GM12878 (cell line): ENCODE measurements around the gene GNRHR. TPM values are rescaled to one million over a fixed set of nuclear protein-coding genes. Genes with fewer than 3 reads are reported as not detected.

Experiments
- BHLHE40 ChIP-seq, 2 experiments: fragments of 450-650 bp in 1 of 2; IDR thresholded peaks; 2 replicates each; pipeline ENCODE4 v1.6.1; 2011 to 2017; ENCODE audit warnings: low read depth in 2 of 2, borderline replicate concordance in 1 of 2, improper control_type of control experiment in 1 of 2, low read length in 1 of 2, mild to moderate bottlenecking in 1 of 2
- BRCA1 ChIP-seq: IDR thresholded peaks from 2 replicates; pipeline ENCODE4 v1.6.1; 2011; ENCODE audit warnings: low read depth, low read length, improper control_type of control experiment
- CEBPB ChIP-seq, 2 experiments: fragments of 150-350 bp in 1 of 2; IDR thresholded peaks; 2 replicates each; pipeline ENCODE4 v1.6.1; 2012 to 2014; ENCODE audit warnings: low read depth in 2 of 2, low read length in 2 of 2, borderline replicate concordance in 1 of 2, inconsistent platforms in 1 of 2
- MEF2B ChIP-seq: fragments of 450-650 bp; IDR thresholded peaks from 2 replicates; pipeline ENCODE4 v1.6.1; 2018; ENCODE audit warnings: mild to moderate bottlenecking, moderate library complexity; ENCODE audit not compliant: partially characterized antibody, poor library complexity, severe bottlenecking
- MYC ChIP-seq: IDR thresholded peaks from 2 replicates; pipeline ENCODE4 v1.6.1; 2011; ENCODE audit warnings: mild to moderate bottlenecking, low read length, moderate library complexity, inconsistent platforms; ENCODE audit not compliant: insufficient read depth, insufficient replicate concordance, insufficient read length, severe bottlenecking
- NBN ChIP-seq: fragments of 450-650 bp; IDR thresholded peaks from 2 replicates; pipeline ENCODE4 v1.6.1; 2016
- PML ChIP-seq: IDR thresholded peaks from 2 replicates; pipeline ENCODE4 v1.6.1; 2012; ENCODE audit warnings: low read length, inconsistent platforms
- POLR2AphosphoS2 ChIP-seq: IDR thresholded peaks from 2 replicates; pipeline ENCODE4 v1.6.1; 2011; ENCODE audit warnings: low read depth, mild to moderate bottlenecking, low read length, improper control_type of control experiment, moderate library complexity
- SIX5 ChIP-seq: IDR thresholded peaks from 2 replicates; pipeline ENCODE4 v1.6.1; 2011; ENCODE audit warnings: mild to moderate bottlenecking, low read depth, low read length, moderate library complexity; ENCODE audit not compliant: severe bottlenecking
- SMAD1 ChIP-seq: fragments of 450-650 bp; IDR thresholded peaks from 2 replicates; pipeline ENCODE4 v1.6.1; 2018; ENCODE audit warnings: mild to moderate bottlenecking, low read depth; ENCODE audit not compliant: partially characterized antibody
- SP1 ChIP-seq: IDR thresholded peaks from one replicate; pipeline ENCODE4 v1.6.1; 2011; ENCODE audit warnings: low read depth, low read length
- SPI1 ChIP-seq: IDR thresholded peaks from 2 replicates; pipeline ENCODE4 v1.6.1; 2011; ENCODE audit warnings: low read depth, mild to moderate bottlenecking, low read length, moderate library complexity, borderline replicate concordance; ENCODE audit not compliant: insufficient read depth
- polyA plus RNA-seq, 11 experiments: library from polyadenylated mRNA; depleted of rRNA in 4 of 11; unstranded in 6 of 11; stranded (reverse) in 5 of 11; fragments of >200 nt; fragmentation: Nextera tagmentation in 4 of 11; fragmentation: Illumina TruSeq in 1 of 11; extraction: Ambion mirVana in 4 of 11; extraction: Trizol in 1 of 11; gene quantifications; 1 replicate in 1 of 11; 2 replicates in 10 of 11; pipeline versions ENCODE4 v1.2.1 to v1.2.3, GENCODE V29; 2011 to 2016; ENCODE audit warnings: inconsistent platforms in 2 of 11, missing spikeins in 2 of 11, low read depth in 1 of 11
- total RNA-seq, 4 experiments: library from RNA; depleted of rRNA in 3 of 4; stranded (reverse); fragments of >200 nt in 3 of 4; fragmentation: Illumina TruSeq in 1 of 4; extraction: Trizol in 1 of 4; gene quantifications; 2 replicates each; pipeline versions ENCODE4 v1.2.1 to v1.2.3, GENCODE V29; 2013 to 2021
- TF ChIP-seq, protein P1 (sequence below): fragments of 450-650 bp; IDR thresholded peaks from 2 replicates; pipeline ENCODE4 v1.6.1; 2016; ENCODE audit warnings: mild to moderate bottlenecking
- TF ChIP-seq, protein P2 (sequence below): fragments of 450-650 bp; IDR thresholded peaks from 2 replicates; pipeline ENCODE4 v1.6.1; 2017; ENCODE audit warnings: mild to moderate bottlenecking, moderate library complexity
- TF ChIP-seq, protein P3 (sequence below): IDR thresholded peaks from 2 replicates; pipeline ENCODE4 v1.6.1; 2012; ENCODE audit warnings: low read length, inconsistent platforms
- TF ChIP-seq, protein P4 (sequence below): fragments of 150-350 bp; IDR thresholded peaks from 2 replicates; pipeline ENCODE4 v1.6.1; 2014; ENCODE audit warnings: mild to moderate bottlenecking, low read depth, low read length
- TF ChIP-seq, protein P5 (sequence below): fragments of 450-650 bp; formaldehyde crosslinking; IDR thresholded peaks from 2 replicates; pipeline ENCODE4 v1.4.0; 2022; ENCODE audit warnings: mild to moderate bottlenecking, moderate library complexity

The GNRHR gene
- total and polyA plus RNA-seq, 10 of the 15 experiments (the other 5 are each of a cell fraction or from before 2014, with no cell fraction given), result 0.02 to 0.12 (median 0.08) TPM; not detected in 7

DNA sequence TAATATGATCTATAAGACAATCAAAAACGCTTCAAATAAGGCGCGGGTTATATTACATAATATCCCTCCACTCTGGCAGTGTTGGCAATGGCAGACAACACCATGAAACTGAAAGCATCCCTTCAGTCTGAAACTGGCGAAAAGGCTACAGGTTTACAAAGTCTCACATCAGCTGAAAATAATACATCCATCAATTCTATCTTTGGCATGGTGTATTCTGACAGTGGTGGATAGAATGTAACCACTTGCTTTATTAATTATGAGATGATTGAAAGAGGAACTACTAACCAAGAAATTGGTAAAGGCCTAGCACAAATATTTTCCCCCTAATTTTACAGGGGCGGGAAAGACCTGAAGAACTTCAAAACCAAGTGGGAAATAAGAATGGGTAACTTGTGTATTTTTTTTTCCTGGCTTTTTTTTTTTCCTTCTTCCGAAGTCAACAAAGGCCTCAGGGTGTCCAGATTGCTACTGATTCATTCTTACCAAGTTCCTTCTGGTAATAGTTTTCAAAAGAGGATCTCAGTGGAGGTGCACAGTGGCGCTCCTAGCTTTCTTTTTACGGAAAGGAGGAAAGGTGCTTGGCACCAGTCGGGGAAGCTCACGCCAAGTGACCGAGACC lies 54.0 kb downstream of the GNRHR start (continued):
- TF ChIP-seq SIX5 (no peak), CEBPB (IDR thresholded peaks at IDR 0.05; ENCODE audit: borderline replicate concordance in 1 of 2, low read depth in 2 of 2, low read length in 2 of 2) (no peak), SMAD1 (peak; percentile 49), SP1 (no peak), BRCA1 (no peak), MYC (no peak), MEF2B (no peak), NBN (no peak), POLR2AphosphoS2 (no peak), SPI1 (no peak), BHLHE40 (IDR thresholded peaks at IDR 0.05; ENCODE audit: borderline replicate concordance in 1 of 2, low read depth in 2 of 2, low read length in 1 of 2) (no peak), PML (peak; percentile 44; the same call in 1 of the 2 replicates)
- TF ChIP-seq, protein P1, sequence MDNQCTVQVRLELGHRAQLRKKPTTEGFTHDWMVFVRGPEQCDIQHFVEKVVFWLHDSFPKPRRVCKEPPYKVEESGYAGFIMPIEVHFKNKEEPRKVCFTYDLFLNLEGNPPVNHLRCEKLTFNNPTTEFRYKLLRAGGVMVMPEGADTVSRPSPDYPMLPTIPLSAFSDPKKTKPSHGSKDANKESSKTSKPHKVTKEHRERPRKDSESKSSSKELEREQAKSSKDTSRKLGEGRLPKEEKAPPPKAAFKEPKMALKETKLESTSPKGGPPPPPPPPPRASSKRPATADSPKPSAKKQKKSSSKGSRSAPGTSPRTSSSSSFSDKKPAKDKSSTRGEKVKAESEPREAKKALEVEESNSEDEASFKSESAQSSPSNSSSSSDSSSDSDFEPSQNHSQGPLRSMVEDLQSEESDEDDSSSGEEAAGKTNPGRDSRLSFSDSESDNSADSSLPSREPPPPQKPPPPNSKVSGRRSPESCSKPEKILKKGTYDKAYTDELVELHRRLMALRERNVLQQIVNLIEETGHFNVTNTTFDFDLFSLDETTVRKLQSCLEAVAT, result no peak
- TF ChIP-seq, protein P2, sequence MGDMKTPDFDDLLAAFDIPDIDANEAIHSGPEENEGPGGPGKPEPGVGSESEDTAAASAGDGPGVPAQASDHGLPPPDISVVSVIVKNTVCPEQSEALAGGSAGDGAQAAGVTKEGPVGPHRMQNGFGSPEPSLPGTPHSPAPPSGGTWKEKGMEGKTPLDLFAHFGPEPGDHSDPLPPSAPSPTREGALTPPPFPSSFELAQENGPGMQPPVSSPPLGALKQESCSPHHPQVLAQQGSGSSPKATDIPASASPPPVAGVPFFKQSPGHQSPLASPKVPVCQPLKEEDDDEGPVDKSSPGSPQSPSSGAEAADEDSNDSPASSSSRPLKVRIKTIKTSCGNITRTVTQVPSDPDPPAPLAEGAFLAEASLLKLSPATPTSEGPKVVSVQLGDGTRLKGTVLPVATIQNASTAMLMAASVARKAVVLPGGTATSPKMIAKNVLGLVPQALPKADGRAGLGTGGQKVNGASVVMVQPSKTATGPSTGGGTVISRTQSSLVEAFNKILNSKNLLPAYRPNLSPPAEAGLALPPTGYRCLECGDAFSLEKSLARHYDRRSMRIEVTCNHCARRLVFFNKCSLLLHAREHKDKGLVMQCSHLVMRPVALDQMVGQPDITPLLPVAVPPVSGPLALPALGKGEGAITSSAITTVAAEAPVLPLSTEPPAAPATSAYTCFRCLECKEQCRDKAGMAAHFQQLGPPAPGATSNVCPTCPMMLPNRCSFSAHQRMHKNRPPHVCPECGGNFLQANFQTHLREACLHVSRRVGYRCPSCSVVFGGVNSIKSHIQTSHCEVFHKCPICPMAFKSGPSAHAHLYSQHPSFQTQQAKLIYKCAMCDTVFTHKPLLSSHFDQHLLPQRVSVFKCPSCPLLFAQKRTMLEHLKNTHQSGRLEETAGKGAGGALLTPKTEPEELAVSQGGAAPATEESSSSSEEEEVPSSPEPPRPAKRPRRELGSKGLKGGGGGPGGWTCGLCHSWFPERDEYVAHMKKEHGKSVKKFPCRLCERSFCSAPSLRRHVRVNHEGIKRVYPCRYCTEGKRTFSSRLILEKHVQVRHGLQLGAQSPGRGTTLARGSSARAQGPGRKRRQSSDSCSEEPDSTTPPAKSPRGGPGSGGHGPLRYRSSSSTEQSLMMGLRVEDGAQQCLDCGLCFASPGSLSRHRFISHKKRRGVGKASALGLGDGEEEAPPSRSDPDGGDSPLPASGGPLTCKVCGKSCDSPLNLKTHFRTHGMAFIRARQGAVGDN, result no peak
- TF ChIP-seq, protein P3, sequence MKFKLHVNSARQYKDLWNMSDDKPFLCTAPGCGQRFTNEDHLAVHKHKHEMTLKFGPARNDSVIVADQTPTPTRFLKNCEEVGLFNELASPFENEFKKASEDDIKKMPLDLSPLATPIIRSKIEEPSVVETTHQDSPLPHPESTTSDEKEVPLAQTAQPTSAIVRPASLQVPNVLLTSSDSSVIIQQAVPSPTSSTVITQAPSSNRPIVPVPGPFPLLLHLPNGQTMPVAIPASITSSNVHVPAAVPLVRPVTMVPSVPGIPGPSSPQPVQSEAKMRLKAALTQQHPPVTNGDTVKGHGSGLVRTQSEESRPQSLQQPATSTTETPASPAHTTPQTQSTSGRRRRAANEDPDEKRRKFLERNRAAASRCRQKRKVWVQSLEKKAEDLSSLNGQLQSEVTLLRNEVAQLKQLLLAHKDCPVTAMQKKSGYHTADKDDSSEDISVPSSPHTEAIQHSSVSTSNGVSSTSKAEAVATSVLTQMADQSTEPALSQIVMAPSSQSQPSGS, result 0 out of 2 replicates have a peak, but pooled peaks have one; percentile 19
- TF ChIP-seq, protein P4, sequence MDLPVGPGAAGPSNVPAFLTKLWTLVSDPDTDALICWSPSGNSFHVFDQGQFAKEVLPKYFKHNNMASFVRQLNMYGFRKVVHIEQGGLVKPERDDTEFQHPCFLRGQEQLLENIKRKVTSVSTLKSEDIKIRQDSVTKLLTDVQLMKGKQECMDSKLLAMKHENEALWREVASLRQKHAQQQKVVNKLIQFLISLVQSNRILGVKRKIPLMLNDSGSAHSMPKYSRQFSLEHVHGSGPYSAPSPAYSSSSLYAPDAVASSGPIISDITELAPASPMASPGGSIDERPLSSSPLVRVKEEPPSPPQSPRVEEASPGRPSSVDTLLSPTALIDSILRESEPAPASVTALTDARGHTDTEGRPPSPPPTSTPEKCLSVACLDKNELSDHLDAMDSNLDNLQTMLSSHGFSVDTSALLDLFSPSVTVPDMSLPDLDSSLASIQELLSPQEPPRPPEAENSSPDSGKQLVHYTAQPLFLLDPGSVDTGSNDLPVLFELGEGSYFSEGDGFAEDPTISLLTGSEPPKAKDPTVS, result no peak
- TF ChIP-seq, protein P5, sequence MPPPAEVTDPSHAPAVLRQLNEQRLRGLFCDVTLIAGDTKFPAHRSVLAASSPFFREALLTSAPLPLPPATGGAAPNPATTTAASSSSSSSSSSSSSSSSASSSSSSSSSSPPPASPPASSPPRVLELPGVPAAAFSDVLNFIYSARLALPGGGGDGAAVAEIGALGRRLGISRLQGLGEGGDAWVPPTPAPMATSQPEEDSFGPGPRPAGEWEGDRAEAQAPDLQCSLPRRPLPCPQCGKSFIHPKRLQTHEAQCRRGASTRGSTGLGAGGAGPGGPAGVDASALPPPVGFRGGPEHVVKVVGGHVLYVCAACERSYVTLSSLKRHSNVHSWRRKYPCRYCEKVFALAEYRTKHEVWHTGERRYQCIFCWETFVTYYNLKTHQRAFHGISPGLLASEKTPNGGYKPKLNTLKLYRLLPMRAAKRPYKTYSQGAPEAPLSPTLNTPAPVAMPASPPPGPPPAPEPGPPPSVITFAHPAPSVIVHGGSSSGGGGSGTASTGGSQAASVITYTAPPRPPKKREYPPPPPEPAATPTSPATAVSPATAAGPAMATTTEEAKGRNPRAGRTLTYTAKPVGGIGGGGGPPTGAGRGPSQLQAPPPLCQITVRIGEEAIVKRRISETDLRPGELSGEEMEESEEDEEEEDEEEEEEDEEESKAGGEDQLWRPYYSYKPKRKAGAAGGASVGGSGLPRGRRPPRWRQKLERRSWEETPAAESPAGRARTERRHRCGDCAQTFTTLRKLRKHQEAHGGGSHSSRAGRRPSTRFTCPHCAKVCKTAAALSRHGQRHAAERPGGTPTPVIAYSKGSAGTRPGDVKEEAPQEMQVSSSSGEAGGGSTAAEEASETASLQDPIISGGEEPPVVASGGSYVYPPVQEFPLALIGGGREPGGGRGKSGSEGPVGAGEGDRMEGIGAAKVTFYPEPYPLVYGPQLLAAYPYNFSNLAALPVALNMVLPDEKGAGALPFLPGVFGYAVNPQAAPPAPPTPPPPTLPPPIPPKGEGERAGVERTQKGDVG, result no peak
